Stomach (tissue), 4 donors: ENCODE measurements around the gene GCK.

Experiments
- POLR2A ChIP-seq, 4 donors: fragments of 450-650 bp; IDR thresholded peaks; one replicate each; pipeline ENCODE4 v1.6.1; 2016; ENCODE audit warnings: antibody characterized with exemption in 4 of 4, control low read depth in 2 of 4, mild to moderate bottlenecking in 1 of 4, moderate library complexity in 1 of 4
- TF ChIP-seq, protein P1 (sequence below), 7 experiments: fragments of 450-650 bp in 4 of 7; fragments of 200-600 bp in 3 of 7; sonication (generic) in 3 of 7; IDR thresholded peaks; one replicate each; pipeline ENCODE4 v1.5.1; 2016 to 2019; ENCODE audit warnings: antibody characterized with exemption in 7 of 7, control low read depth in 2 of 7, mild to moderate bottlenecking in 1 of 7

GRCh38 chr7:44229546-44230105 lies 40.4 kb upstream of the GCK start:
- TF ChIP-seq, protein P1, sequence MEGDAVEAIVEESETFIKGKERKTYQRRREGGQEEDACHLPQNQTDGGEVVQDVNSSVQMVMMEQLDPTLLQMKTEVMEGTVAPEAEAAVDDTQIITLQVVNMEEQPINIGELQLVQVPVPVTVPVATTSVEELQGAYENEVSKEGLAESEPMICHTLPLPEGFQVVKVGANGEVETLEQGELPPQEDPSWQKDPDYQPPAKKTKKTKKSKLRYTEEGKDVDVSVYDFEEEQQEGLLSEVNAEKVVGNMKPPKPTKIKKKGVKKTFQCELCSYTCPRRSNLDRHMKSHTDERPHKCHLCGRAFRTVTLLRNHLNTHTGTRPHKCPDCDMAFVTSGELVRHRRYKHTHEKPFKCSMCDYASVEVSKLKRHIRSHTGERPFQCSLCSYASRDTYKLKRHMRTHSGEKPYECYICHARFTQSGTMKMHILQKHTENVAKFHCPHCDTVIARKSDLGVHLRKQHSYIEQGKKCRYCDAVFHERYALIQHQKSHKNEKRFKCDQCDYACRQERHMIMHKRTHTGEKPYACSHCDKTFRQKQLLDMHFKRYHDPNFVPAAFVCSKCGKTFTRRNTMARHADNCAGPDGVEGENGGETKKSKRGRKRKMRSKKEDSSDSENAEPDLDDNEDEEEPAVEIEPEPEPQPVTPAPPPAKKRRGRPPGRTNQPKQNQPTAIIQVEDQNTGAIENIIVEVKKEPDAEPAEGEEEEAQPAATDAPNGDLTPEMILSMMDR (IDR thresholded peaks at IDR 0.05) = no peak
- TF ChIP-seq POLR2A (IDR thresholded peaks at IDR 0.05) = no peak
